DOHH2 (cell line): ENCODE data around the gene SEMA3A.

Source experiments
- H3F3A ChIP-seq: fragments of 200-600 bp; sonication (generic), shearing (Covaris generic); 2 replicates; pipeline ENCODE4 v1.6.0; 2016; ENCODE audit warnings: antibody characterized with exemption, mild to moderate bottlenecking; ENCODE audit not compliant: control insufficient read depth, insufficient read depth
- H3K27ac ChIP-seq: fragments of 200-600 bp; sonication (generic); 2 replicates; pipeline ENCODE4 v1.5.1; 2014; ENCODE audit warnings: low read depth, mild to moderate bottlenecking, low read length, moderate library complexity
- H3K27me3 ChIP-seq: fragments of 200-600 bp; sonication (generic); 2 replicates; pipeline ENCODE4 v1.6.1; 2014; ENCODE audit warnings: mild to moderate bottlenecking, low read length, mixed read lengths; ENCODE audit not compliant: control insufficient read depth
- H3K36me3 ChIP-seq: fragments of 200-600 bp; sonication (generic); 2 replicates; pipeline ENCODE4 v1.6.1; 2014; ENCODE audit warnings: mild to moderate bottlenecking, low read length, moderate library complexity, mixed read lengths; ENCODE audit not compliant: control insufficient read depth
- H3K4me1 ChIP-seq: fragments of 200-600 bp; sonication (generic); 2 replicates; pipeline ENCODE4 v1.6.1; 2014; ENCODE audit warnings: mild to moderate bottlenecking, low read length, mixed read lengths; ENCODE audit not compliant: control insufficient read depth
- H3K4me2 ChIP-seq: fragments of 200-600 bp; sonication (generic); 2 replicates; pipeline ENCODE4 v1.6.0; 2014; ENCODE audit warnings: mild to moderate bottlenecking, low read length, moderate library complexity
- H3K4me3 ChIP-seq: fragments of 200-600 bp; sonication (generic); 2 replicates; pipeline ENCODE4 v1.5.1; 2014; ENCODE audit warnings: mild to moderate bottlenecking, low read length, mixed read lengths
- H3K79me2 ChIP-seq: fragments of 200-600 bp; sonication (generic); 2 replicates; pipeline ENCODE4 v1.6.1; 2014; ENCODE audit warnings: mild to moderate bottlenecking, low read length, mixed read lengths; ENCODE audit not compliant: control insufficient read depth
- H3K9me2 ChIP-seq: fragments of 200-600 bp; sonication (generic); replicated peaks from 2 replicates; pipeline ENCODE4 v1.6.1; 2014; ENCODE audit warnings: mild to moderate bottlenecking, low read length, mixed read lengths; ENCODE audit not compliant: control insufficient read depth
- H3K9me3 ChIP-seq: fragments of 200-600 bp; sonication (generic); 2 replicates; pipeline ENCODE4 v1.6.1; 2014; ENCODE audit warnings: antibody characterized with exemption, low read length, mixed read lengths; ENCODE audit not compliant: control insufficient read depth, insufficient read depth
- H4K20me1 ChIP-seq: fragments of 200-600 bp; sonication (generic); 2 replicates; pipeline ENCODE4 v1.6.0; 2014; ENCODE audit warnings: low read depth, mild to moderate bottlenecking, antibody characterized with exemption, low read length, moderate library complexity; ENCODE audit not compliant: control insufficient read depth, insufficient read depth
- EZH2phosphoT487 ChIP-seq: fragments of 200-600 bp; sonication (generic); IDR thresholded peaks from 2 replicates; pipeline ENCODE4 v1.6.1; 2017; ENCODE audit warnings: borderline replicate concordance, mild to moderate bottlenecking, antibody characterized with exemption, low read length, moderate library complexity, mixed read lengths
- TF ChIP-seq, protein P1 (sequence below): fragments of 200-600 bp; sonication (generic); IDR thresholded peaks from one replicate; pipeline ENCODE4 v1.5.1; 2014; ENCODE audit warnings: antibody characterized with exemption, mild to moderate bottlenecking, low read depth, low read length; ENCODE audit not compliant: poor library complexity, severe bottlenecking

Gene SEMA3A

DNA sequence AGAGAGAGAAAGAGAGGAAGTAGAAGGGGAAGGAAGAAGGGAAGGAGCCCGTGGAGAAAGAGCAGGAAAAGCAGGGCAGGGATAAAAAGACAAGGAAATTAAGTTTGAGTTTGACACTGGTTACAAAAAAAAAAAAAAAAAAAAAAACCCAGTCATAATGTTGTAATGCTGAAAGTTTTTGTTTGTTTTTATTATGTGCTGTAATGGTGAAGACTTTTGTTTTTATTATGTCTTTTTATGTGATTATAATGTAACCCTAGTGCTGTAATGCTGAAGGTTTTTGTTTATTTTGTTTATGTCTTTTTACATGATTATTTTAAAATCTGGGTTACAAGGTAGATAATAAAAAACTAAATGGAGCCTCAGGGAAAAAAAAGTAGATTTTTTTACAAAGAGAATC, 184.8 kb downstream of the SEMA3A start:
- H3K27me3 ChIP-seq = no peaks in the 10 kb centered on the region
- H3K4me3 ChIP-seq = no peak overlapping the region
- H3K9me3 ChIP-seq = no peaks in the 10 kb centered on the region
- no peaks in the 10 kb centered on the region for H3K36me3 ChIP-seq
- no peaks in the 10 kb centered on the region for H3F3A ChIP-seq
- TF ChIP-seq EZH2phosphoT487 = no peak
- TF ChIP-seq, protein P1, sequence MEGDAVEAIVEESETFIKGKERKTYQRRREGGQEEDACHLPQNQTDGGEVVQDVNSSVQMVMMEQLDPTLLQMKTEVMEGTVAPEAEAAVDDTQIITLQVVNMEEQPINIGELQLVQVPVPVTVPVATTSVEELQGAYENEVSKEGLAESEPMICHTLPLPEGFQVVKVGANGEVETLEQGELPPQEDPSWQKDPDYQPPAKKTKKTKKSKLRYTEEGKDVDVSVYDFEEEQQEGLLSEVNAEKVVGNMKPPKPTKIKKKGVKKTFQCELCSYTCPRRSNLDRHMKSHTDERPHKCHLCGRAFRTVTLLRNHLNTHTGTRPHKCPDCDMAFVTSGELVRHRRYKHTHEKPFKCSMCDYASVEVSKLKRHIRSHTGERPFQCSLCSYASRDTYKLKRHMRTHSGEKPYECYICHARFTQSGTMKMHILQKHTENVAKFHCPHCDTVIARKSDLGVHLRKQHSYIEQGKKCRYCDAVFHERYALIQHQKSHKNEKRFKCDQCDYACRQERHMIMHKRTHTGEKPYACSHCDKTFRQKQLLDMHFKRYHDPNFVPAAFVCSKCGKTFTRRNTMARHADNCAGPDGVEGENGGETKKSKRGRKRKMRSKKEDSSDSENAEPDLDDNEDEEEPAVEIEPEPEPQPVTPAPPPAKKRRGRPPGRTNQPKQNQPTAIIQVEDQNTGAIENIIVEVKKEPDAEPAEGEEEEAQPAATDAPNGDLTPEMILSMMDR = no peak
- H3K79me2 ChIP-seq = no peaks in the 10 kb centered on the region
- no peaks in the 10 kb centered on the region for H3K9me2 ChIP-seq
- no peaks in the 10 kb centered on the region for H3K4me1 ChIP-seq
- no peak overlapping the region for H3K27ac ChIP-seq
- no peaks in the 10 kb centered on the region for H4K20me1 ChIP-seq
- no peak overlapping the region for H3K4me2 ChIP-seq

DNA sequence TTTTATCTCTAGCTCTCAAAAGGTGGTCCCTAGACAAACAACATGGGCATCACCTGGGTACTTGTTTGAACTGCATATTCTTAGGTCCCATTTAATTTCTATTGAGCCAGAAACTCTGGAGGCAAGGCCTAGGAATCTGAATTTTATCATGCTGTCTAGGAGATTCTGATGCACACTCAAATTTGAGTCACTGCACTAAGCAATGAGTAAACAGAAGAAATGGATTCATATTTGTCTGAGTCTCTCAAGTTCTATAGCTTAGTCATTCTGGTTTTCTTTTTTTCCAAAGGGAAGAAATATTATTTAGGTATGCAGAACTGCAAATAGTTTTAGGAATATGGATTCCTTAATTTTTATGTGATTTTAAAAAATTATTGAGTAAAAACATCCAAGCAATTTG, 185.5 kb downstream of the SEMA3A start:
- no peak overlapping the region for H3K4me3 ChIP-seq
- H3K27ac ChIP-seq = no peak overlapping the region
- no peaks in the 10 kb centered on the region for H3K79me2 ChIP-seq
- H4K20me1 ChIP-seq = no peaks in the 10 kb centered on the region
- no peaks in the 10 kb centered on the region for H3K27me3 ChIP-seq
- no peaks in the 10 kb centered on the region for H3K4me1 ChIP-seq
- H3K36me3 ChIP-seq = no peaks in the 10 kb centered on the region
- no peak for TF ChIP-seq EZH2phosphoT487
- TF ChIP-seq, protein P1 = no peak
- H3F3A ChIP-seq = no peaks in the 10 kb centered on the region
- no peaks in the 10 kb centered on the region for H3K9me2 ChIP-seq
- no peak overlapping the region for H3K4me2 ChIP-seq
- H3K9me3 ChIP-seq = no peaks in the 10 kb centered on the region

DNA sequence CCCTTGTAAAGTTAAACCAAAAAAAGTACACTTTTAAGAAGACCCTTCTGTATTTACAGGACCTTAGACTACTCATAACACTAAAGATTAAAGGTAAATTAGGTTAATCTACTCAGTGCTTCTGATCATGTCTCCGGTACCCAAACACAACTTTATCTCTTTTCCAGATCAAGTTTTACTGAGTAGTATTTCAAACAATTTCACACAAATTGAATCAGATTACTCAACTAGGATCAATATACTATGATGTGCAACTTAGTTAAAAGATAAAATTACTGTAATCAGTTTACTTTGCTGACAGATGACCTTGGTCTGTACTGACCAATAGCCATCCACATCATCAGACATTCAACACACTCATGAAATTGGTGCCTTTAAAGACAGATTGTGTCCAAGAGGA, 191.4 kb downstream of the SEMA3A start:
- no peaks in the 10 kb centered on the region for H3K9me2 ChIP-seq
- no peak for TF ChIP-seq EZH2phosphoT487
- TF ChIP-seq, protein P1 = no peak
- no peaks in the 10 kb centered on the region for H3K27me3 ChIP-seq
- H4K20me1 ChIP-seq = no peaks in the 10 kb centered on the region
- H3K27ac ChIP-seq = no peak overlapping the region
- H3K79me2 ChIP-seq = no peaks in the 10 kb centered on the region
- no peaks in the 10 kb centered on the region for H3K9me3 ChIP-seq
- no peaks in the 10 kb centered on the region for H3K36me3 ChIP-seq
- H3K4me1 ChIP-seq = no peaks in the 10 kb centered on the region
- H3K4me3 ChIP-seq = no peak overlapping the region
- no peaks in the 10 kb centered on the region for H3F3A ChIP-seq
- no peak overlapping the region for H3K4me2 ChIP-seq

DNA sequence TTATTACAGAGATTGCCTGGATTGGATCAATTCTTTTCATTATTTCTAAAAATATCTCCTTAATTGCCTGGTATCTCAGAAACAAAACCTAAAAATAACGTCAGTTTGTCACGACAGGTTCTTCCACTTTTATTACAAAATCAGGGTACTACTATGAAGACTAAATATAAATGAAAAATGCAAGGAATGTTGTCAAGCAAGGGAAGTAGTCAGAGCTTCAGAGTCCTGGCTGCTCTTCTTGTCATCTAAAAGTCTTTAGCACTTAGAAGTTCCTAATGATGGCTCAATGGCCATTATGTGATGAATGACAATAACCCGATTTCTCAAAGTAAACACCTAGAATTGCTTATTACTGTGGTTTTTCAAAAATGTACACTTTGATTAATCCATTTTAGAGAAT, 192.2 kb downstream of the SEMA3A start:
- Histone ChIP-seq H3K27ac (no peak overlapping the region), H3K4me3 (no peak overlapping the region), H4K20me1 (no peaks in the 10 kb centered on the region), H3K27me3 (no peaks in the 10 kb centered on the region), H3K9me3 (no peaks in the 10 kb centered on the region), H3K4me1 (no peaks in the 10 kb centered on the region), H3K4me2 (no peak overlapping the region), H3K36me3 (no peaks in the 10 kb centered on the region), H3K79me2 (no peaks in the 10 kb centered on the region), H3K9me2 (no peaks in the 10 kb centered on the region), H3F3A (no peaks in the 10 kb centered on the region)
- no peak for TF ChIP-seq EZH2phosphoT487
- TF ChIP-seq, protein P1 = no peak
